Esophagus muscularis mucosa (tissue), 4 donors: ENCODE data around the gene MDGA2. TPM values are rescaled to one million over a fixed set of nuclear protein-coding genes. Genes with fewer than 3 reads are reported as not detected.

Source experiments
- DNase-seq: peaks from one replicate; pipeline ENCODE4 v3.0.0-alpha.2; 2017; ENCODE audit errors: extremely low spot score
- H3K27ac ChIP-seq, 4 donors: fragments of 200-600 bp; sonication (generic); replicated peaks in 1 of 4; 1 replicate in 3 of 4; 2 replicates in 1 of 4; pipeline ENCODE4 v1.5.1; 2016 to 2019; ENCODE audit warnings: mild to moderate bottlenecking in 1 of 4
- H3K27me3 ChIP-seq, 4 donors: fragments of 200-600 bp; sonication (generic); one replicate each; pipeline versions ENCODE4 v1.5.1 to v1.6.0; 2016 to 2019
- H3K36me3 ChIP-seq, 4 donors: fragments of 200-600 bp; sonication (generic); one replicate each; pipeline ENCODE4 v1.5.1; 2016 to 2019
- H3K4me1 ChIP-seq, 4 donors: fragments of 200-600 bp; sonication (generic); one replicate each; pipeline ENCODE4 v1.5.1; 2016 to 2019
- H3K4me3 ChIP-seq, 4 donors: fragments of 200-600 bp; sonication (generic); 1 replicate in 2 of 4; 2 replicates in 2 of 4; pipeline ENCODE4 v1.5.1; 2016 to 2019; ENCODE audit warnings: mild to moderate bottlenecking in 4 of 4, moderate library complexity in 1 of 4
- H3K9me3 ChIP-seq, 4 donors: fragments of 200-600 bp; sonication (generic); 1 replicate in 3 of 4; 2 replicates in 1 of 4; pipeline ENCODE4 v1.5.1; 2016 to 2019
- EP300 ChIP-seq: sonication (generic); formaldehyde crosslinking; IDR thresholded peaks from one replicate; pipeline ENCODE4 v1.6.1; 2017; ENCODE audit warnings: antibody characterized with exemption
- POLR2A ChIP-seq: fragments of 450-650 bp; IDR thresholded peaks from one replicate; pipeline ENCODE4 v1.6.1; 2017; ENCODE audit warnings: antibody characterized with exemption, moderate library complexity, mild to moderate bottlenecking, low read depth
- POLR2AphosphoS5 ChIP-seq, 2 donors: sonication (generic); formaldehyde crosslinking; IDR thresholded peaks; one replicate each; pipeline ENCODE4 v1.6.1; 2017; ENCODE audit warnings: antibody characterized with exemption in 2 of 2
- WGBS: methylation state at CpG from one replicate; pipeline ENCODE4 v1.1.5; 2018; 5-methylcytosine and 5-hydroxymethylcytosine counted together
- intact Hi-C: fragments of 100-400 bp; cut with DNase I; formaldehyde crosslinking; loops from one replicate; pipeline ENCODE4 v1.15.1; 2023
- total RNA-seq, 4 donors: library from RNA; depleted of rRNA; stranded (reverse); fragments of >200 nt; gene quantifications; one replicate each; pipeline versions ENCODE4 v1.1.0 to v1.2.1, GENCODE V29; 2016
- TF ChIP-seq, protein P1 (sequence below), 3 experiments: fragments of 200-600 bp in 2 of 3; fragments of 450-650 bp in 1 of 3; sonication (generic) in 2 of 3; IDR thresholded peaks; one replicate each; pipeline ENCODE4 v1.5.1; 2017 to 2019; ENCODE audit warnings: antibody characterized with exemption in 3 of 3, mild to moderate bottlenecking in 2 of 3, moderate library complexity in 1 of 3

MDGA2 gene
- total RNA-seq, 4 donors from 2014 or later: under 0.01 TPM; not detected in 3

DNA sequence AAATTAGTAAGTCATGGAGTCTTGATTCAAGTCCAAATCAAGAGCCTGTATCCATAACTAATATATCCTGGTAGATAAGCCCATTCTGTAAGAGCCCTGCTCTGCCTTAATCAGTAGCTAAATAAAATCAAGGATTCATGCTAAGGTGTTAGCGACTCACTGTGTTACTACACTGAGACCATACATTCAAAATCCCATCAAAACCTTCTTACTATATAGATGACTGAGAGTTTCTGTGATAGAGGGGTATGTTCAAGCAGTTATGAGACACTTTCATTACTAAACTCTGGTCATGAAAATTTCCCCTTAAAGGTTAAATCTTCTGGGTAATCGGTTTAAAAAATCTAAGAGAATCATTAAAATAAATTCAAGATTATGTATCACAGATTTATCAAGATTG, 78.5 kb downstream of the MDGA2 start:
- Histone ChIP-seq H3K4me3 (no peak overlapping the region), H3K36me3 (no peaks in the 10 kb centered on the region), H3K27me3 (no peaks in the 10 kb centered on the region), H3K9me3 (no peaks in the 10 kb centered on the region), H3K4me1 (no peaks in the 10 kb centered on the region), H3K27ac (no peak overlapping the region)
- 84% methylated on average over 2 of the region's 2 CpGs for WGBS
- TF ChIP-seq, protein P1, sequence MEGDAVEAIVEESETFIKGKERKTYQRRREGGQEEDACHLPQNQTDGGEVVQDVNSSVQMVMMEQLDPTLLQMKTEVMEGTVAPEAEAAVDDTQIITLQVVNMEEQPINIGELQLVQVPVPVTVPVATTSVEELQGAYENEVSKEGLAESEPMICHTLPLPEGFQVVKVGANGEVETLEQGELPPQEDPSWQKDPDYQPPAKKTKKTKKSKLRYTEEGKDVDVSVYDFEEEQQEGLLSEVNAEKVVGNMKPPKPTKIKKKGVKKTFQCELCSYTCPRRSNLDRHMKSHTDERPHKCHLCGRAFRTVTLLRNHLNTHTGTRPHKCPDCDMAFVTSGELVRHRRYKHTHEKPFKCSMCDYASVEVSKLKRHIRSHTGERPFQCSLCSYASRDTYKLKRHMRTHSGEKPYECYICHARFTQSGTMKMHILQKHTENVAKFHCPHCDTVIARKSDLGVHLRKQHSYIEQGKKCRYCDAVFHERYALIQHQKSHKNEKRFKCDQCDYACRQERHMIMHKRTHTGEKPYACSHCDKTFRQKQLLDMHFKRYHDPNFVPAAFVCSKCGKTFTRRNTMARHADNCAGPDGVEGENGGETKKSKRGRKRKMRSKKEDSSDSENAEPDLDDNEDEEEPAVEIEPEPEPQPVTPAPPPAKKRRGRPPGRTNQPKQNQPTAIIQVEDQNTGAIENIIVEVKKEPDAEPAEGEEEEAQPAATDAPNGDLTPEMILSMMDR (IDR thresholded peaks at IDR 0.05): no peak
- TF ChIP-seq POLR2A (no peak), EP300 (no peak), POLR2AphosphoS5 (IDR thresholded peaks at IDR 0.05) (no peak)
- DNase-seq: no peak
- intact Hi-C loops: no loop called here

- intact Hi-C loops: no loop called here
- no peak overlapping the region for H3K27ac ChIP-seq
- TF ChIP-seq EP300 (no peak), POLR2AphosphoS5 (IDR thresholded peaks at IDR 0.05) (no peak), POLR2A (no peak)
- TF ChIP-seq, protein P1 (IDR thresholded peaks at IDR 0.05): no peak
- WGBS: 74% methylated on average over 3 of the region's 3 CpGs
- no peaks in the 10 kb centered on the region for H3K9me3 ChIP-seq
- H3K27me3 ChIP-seq: no peaks in the 10 kb centered on the region
- no peak for DNase-seq
- H3K4me1 ChIP-seq: no peaks in the 10 kb centered on the region
- no peak overlapping the region for H3K4me3 ChIP-seq
- no peaks in the 10 kb centered on the region for H3K36me3 ChIP-seq
These were observed 79.2 kb downstream of the MDGA2 start for GRCh38 chr14:47596232-47596631.

DNA sequence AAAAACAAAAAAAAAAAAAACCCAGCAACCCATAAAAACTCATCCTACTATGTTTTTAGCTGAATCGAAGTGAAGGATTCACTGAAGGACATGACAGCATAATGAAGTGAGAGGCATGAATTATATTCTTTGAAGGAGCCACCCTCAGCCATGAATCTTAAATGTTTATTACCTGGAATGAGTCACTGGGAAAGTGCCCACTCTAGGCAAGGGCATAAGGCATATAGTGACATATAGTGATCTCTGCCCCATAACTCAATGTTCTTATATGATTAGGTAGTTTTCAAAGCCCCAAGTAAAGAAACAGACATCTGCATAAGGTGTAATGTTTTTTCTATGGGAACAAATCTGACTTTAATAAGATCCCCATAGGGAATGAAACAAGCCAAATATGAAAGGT, 79.9 kb downstream of the MDGA2 start:
- WGBS: 85% methylated on average over 1 of the region's 1 CpG
- Histone ChIP-seq H3K4me1 (no peaks in the 10 kb centered on the region), H3K27me3 (no peaks in the 10 kb centered on the region), H3K4me3 (no peak overlapping the region), H3K27ac (no peak overlapping the region), H3K9me3 (no peaks in the 10 kb centered on the region), H3K36me3 (no peaks in the 10 kb centered on the region)
- DNase-seq: no peak
- TF ChIP-seq POLR2A: no peak
- TF ChIP-seq EP300: no peak
- TF ChIP-seq, protein P1 (IDR thresholded peaks at IDR 0.05): no peak
- TF ChIP-seq POLR2AphosphoS5 (IDR thresholded peaks at IDR 0.05): no peak
- intact Hi-C loops: no loop called here

GRCh38 chr14:47590767-47591495, 84.5 kb downstream of the MDGA2 start:
- intact Hi-C loops: no loop called here
- H3K9me3 ChIP-seq: no peaks in the 10 kb centered on the region
- no peaks in the 10 kb centered on the region for H3K4me1 ChIP-seq
- H3K4me3 ChIP-seq: no peak overlapping the region
- H3K36me3 ChIP-seq: no peaks in the 10 kb centered on the region
- H3K27ac ChIP-seq: no peak overlapping the region
- TF ChIP-seq, protein P1 (IDR thresholded peaks at IDR 0.05): no peak
- TF ChIP-seq POLR2A (no peak), POLR2AphosphoS5 (IDR thresholded peaks at IDR 0.05) (no peak), EP300 (no peak)
- H3K27me3 ChIP-seq: no peaks in the 10 kb centered on the region
- 48% methylated on average over 2 of the region's 2 CpGs for WGBS
- DNase-seq: no peak

DNA sequence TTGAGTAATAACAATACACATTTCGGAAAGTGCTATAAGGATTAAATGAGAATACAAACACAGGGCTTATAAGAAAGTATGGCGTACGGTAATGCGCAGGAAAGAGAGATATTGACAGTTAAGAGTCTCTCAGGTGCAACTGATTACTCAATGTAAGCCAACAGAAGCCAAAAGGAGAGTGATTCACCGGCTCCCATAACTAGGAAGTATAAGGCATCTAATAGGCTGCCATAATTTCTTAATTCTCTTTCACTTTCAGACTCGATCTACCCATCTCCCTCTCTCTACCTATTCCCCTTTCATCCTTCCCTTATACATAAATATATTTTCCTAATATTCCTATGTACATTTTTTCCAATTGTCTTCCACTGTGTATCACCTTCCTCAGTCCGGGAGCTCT, 90.0 kb downstream of the MDGA2 start:
- H3K4me1 ChIP-seq: no peaks in the 10 kb centered on the region
- intact Hi-C loops: no loop called here
- DNase-seq: no peak
- H3K27ac ChIP-seq: no peak overlapping the region
- H3K9me3 ChIP-seq: no peaks in the 10 kb centered on the region
- no peaks in the 10 kb centered on the region for H3K27me3 ChIP-seq
- 90% methylated on average over 7 of the region's 7 CpGs for WGBS
- no peaks in the 10 kb centered on the region for H3K36me3 ChIP-seq
- no peak for TF ChIP-seq POLR2AphosphoS5 (IDR thresholded peaks at IDR 0.05)
- no peak for TF ChIP-seq POLR2A
- TF ChIP-seq EP300: no peak
- TF ChIP-seq, protein P1 (IDR thresholded peaks at IDR 0.05): no peak
- H3K4me3 ChIP-seq: no peak overlapping the region
